Measurements from ENCODE around the gene AKAP13. TPM values are rescaled to one million over a fixed set of nuclear protein-coding genes. Genes with fewer than 3 reads are reported as not detected.
"Not testable (repeated sequence)": the region's sequence is repeated elsewhere in the genome, so short reads cannot be mapped to it uniquely, and the experiment has no call there.

Gene AKAP13
- 78.9 and 81.9 TPM in 2 replicates for total RNA-seq

- intact Hi-C loops (cut with micrococcal nuclease), result loop anchor here (1.0 to 10.0 kb wide), 9 partner anchors 22 to 414 kb away; partner anchors contain the start of genes KLHL25 and PDE8A
- DNase-seq (ENCODE audit: low spot score), result peak; percentile 93
- no peaks in the 10 kb centered on the region for H3K9me3 Mint-ChIP-seq
- peaks cover 2% of the 10 kb centered on the region for H3K27me3 Mint-ChIP-seq (ENCODE audit: insufficient read depth)
- peak within 1 kb of the TSS; percentile 94 for H3K27ac Mint-ChIP-seq
- peaks cover 68% of the 10 kb centered on the region for H3K4me1 Mint-ChIP-seq (ENCODE audit: low read depth)
- H3K4me3 Mint-ChIP-seq, result peak within 1 kb of the TSS; percentile 90
- H3K36me3 Mint-ChIP-seq (ENCODE audit: low read depth), result peaks cover 20% of the 10 kb centered on the region
Measured at GRCh38 chr15:85380217-85380811, at the start of gene AKAP13. TSS of gene AKAP13 (plus strand) at chr15:85380603. CDS start at chr15:85485721, 105,118 bp downstream.

DNA sequence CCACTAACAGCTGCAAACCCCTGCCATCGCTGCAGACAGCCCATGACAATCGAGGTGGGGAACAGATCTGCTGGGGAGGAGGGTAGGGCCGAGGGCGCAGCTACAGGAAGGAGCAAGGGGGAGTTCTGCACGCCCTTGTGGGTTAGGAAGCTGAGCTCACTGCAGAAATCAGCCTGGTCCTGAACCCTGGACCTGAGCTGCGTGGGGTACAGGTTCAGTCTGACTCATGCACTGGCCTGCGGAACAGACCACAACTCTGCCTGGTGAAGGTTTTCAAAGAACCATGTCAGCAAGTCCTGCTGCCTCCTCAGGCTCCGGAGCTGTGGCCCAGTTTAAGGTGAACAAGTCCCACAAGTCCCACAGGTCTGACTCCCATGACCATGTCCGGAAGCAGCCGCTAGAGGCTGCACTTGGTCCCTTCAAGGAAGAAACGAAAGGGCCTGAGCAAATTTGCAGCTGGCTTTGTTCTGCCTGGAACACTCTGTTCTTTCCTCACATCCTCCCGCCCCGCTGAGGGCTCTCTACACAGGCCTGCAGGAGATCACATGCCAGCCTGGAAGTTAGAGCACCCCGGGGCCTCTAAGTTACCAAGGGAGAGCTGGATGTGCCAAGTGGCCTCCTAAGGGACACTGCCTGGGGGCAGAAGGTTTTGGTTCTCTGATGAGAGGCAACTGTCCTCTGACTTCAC is 49.4 kb upstream of the AKAP13 start:
- Mint-ChIP-seq H3K9me3 (peaks cover 8% of the 10 kb centered on the region), H3K4me3 (peak overlapping the region; percentile 88), H3K27me3 (ENCODE audit: insufficient read depth) (no peaks in the 10 kb centered on the region), H3K4me1 (ENCODE audit: low read depth) (peaks cover 51% of the 10 kb centered on the region), H3K27ac (peak overlapping the region; percentile 92), H3K36me3 (ENCODE audit: low read depth) (peaks cover 10% of the 10 kb centered on the region)
- intact Hi-C loops (cut with micrococcal nuclease), result loop anchor here (1.0 kb wide), 8 partner anchors 13 to 315 kb away; partner anchors contain the start of gene AKAP13
- DNase-seq (ENCODE audit: low spot score), result peak; percentile 72

DNA sequence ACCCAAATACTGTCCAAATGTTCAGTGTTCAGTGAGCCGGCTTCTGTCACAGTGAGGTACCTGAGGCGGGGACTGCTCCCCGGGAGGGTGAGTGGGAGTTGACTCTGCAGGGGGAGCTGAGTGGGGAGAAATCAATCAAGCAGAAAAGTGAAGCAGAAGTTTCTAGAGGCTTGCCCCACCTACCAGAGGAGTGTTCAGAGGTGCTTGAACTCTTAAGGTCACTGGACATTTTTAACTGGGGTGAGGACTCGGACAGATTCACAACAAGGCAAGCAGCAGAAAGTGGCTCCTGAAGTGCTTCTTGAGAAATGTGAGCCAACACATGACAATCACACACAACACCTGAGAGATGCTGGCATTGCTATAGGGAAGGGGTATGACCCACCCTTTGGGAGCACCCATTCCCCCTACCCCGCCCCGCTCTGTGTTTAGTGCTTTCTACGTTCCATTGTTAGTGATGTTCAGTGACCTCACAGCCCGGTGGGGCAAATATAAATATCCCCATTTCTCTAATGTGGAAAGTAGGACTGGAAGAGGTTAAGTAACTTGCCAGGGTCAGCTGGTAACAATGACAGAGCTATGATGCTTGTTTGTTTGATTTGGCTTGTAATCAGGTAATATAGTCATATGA is 48.6 kb upstream of the AKAP13 start:
- Mint-ChIP-seq H3K27ac (peak overlapping the region; percentile 92), H3K9me3 (peaks cover 8% of the 10 kb centered on the region), H3K36me3 (ENCODE audit: low read depth) (peaks cover 10% of the 10 kb centered on the region), H3K27me3 (ENCODE audit: insufficient read depth) (no peaks in the 10 kb centered on the region), H3K4me1 (ENCODE audit: low read depth) (peaks cover 51% of the 10 kb centered on the region), H3K4me3 (peak overlapping the region; percentile 88)
- no peak for DNase-seq (ENCODE audit: low spot score)
- intact Hi-C loops (cut with micrococcal nuclease), result loop anchor here (1.0 kb wide), 4 partner anchors 27 to 155 kb away; partner anchors contain the start of gene AKAP13

DNA sequence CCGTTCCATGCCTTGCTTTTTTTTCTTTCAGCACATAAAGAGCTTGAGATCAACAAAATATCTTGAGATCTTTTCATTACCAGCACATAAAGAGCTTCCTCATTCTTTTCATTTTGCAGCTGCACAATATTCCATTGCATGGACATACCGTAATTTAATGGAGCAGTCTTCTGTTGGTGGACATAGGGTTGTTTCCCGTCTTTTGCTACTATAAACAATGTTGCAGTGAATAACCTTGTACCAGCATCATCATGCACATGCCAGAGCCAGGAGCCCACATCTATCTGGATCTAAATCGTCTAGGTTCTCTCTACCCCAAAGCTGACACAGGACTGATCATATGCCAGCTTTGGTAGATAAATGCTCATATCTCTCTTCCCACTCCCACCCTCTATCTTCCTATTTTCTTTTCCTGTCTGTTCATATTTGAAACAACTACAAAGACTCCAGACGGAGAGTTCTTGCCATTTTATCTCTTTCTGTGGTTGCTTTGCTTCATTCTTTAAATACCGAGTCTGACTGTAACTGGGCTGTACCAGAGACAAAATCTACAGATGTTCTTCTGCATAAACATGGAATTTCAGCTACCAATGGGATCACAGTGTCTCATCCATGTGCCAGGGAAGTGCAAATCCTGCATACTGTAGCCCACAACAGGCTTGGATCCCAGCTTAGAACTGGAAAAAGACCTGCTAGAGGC is 47.1 kb upstream of the AKAP13 start:
- DNase-seq (ENCODE audit: low spot score), result no peak

DNA sequence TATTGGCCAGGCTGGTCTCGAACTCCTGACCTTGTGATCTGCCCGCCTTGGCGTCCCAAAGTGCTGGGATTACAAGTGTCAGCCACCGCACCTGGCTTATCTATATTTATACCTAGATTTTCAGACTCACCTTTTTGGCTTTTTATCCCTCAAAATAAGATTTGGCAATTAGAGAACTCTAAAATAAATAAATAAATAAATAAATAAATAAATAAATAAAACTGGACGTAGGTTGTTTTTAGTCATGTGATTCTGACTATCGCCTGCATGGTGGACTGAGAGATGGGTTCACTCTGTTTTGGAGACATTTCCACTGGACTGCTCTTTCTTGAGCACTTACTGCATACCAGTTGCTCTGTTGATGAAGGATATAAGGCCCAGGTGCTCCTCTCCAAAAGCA is 46.2 kb upstream of the AKAP13 start:
- H3K27me3 Mint-ChIP-seq (ENCODE audit: insufficient read depth), result peaks cover 4% of the 10 kb centered on the region
- DNase-seq (ENCODE audit: low spot score), result no peak
- H3K36me3 Mint-ChIP-seq (ENCODE audit: low read depth), result peaks cover 10% of the 10 kb centered on the region
- no peak overlapping the region for H3K27ac Mint-ChIP-seq
- intact Hi-C loops (cut with micrococcal nuclease), result no loop called here
- peaks cover 8% of the 10 kb centered on the region for H3K9me3 Mint-ChIP-seq
- no peak overlapping the region for H3K4me3 Mint-ChIP-seq
- peaks cover 40% of the 10 kb centered on the region for H3K4me1 Mint-ChIP-seq (ENCODE audit: low read depth)

More for the DNA sequence above, 47.1 kb upstream of the AKAP13 start:
- H3K27me3 Mint-ChIP-seq (ENCODE audit: insufficient read depth), result peaks cover 4% of the 10 kb centered on the region
- H3K36me3 Mint-ChIP-seq (ENCODE audit: low read depth), result peaks cover 10% of the 10 kb centered on the region
- no peak overlapping the region for H3K27ac Mint-ChIP-seq
- H3K9me3 Mint-ChIP-seq, result peaks cover 8% of the 10 kb centered on the region
- no peak overlapping the region for H3K4me3 Mint-ChIP-seq
- intact Hi-C loops (cut with micrococcal nuclease), result no loop called here
- peaks cover 49% of the 10 kb centered on the region for H3K4me1 Mint-ChIP-seq (ENCODE audit: low read depth)

DNA sequence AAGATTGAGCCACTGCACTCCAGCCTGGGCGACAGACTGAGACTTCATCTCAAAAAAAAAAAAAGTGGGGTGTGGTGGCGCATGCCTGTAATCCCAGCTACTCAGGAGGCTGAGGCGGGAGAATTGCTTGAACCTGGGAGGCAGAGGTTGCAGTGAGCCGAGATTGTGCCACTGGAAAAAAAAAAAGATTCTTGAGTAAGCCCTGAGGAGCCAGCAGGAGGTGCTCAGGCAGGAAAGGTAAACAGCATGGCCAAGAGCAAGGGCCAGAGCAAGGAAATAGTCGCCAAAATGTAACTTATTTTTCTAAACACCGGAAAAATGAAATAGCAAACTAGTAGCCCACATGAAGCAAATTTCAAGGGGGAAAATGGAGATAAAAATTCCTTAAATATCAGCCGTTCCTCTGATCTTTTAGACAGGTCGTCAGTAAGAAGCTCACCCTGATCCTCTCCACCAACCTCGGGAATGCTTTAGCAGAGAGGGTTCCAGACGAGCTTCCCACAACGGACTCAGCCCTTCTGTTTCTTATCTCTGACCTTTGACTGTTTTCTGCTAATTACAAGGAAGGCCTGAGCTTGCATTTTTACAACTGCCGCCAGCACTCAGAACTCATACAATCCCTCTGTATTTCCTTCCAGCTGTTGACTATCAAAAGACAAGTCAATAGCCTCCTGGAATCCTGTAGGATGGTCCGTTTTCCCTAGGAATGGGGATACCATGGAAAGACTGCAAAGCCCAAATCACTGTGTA is 45.0 kb upstream of the AKAP13 start:
- Mint-ChIP-seq H3K9me3 (peaks cover 8% of the 10 kb centered on the region), H3K27me3 (ENCODE audit: insufficient read depth) (peaks cover 4% of the 10 kb centered on the region), H3K4me1 (ENCODE audit: low read depth) (peaks cover 29% of the 10 kb centered on the region), H3K27ac (no peak overlapping the region), H3K36me3 (ENCODE audit: low read depth) (peaks cover 10% of the 10 kb centered on the region), H3K4me3 (no peak overlapping the region)
- DNase-seq (ENCODE audit: low spot score), result no peak
- intact Hi-C loops (cut with micrococcal nuclease), result no loop called here

DNA sequence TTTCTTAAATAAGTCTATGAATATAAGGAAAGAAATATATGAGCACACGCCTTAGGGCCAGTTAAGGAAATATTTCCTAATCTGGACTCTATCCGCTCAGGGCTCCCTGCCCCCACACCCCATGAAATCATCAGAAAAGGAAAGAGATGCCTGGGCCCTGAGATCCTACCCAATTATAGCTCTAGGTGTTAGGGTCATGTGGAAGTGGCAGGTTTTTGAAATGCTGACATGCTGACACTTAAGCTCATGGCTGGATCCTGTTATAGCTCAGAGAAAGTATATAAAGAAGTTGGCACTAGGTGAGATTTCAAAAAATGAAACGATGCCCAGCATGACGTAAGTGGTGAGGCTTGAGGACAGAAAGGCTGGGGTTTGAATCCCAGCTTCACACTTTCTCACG is 43.5 kb upstream of the AKAP13 start:
- Mint-ChIP-seq H3K36me3 (ENCODE audit: low read depth) (peaks cover 4% of the 10 kb centered on the region), H3K9me3 (no peaks in the 10 kb centered on the region), H3K4me3 (no peak overlapping the region), H3K27me3 (ENCODE audit: insufficient read depth) (peaks cover 4% of the 10 kb centered on the region), H3K27ac (no peak overlapping the region), H3K4me1 (ENCODE audit: low read depth) (peaks cover 14% of the 10 kb centered on the region)
- DNase-seq (ENCODE audit: low spot score), result no peak
- intact Hi-C loops (cut with micrococcal nuclease), result no loop called here

DNA sequence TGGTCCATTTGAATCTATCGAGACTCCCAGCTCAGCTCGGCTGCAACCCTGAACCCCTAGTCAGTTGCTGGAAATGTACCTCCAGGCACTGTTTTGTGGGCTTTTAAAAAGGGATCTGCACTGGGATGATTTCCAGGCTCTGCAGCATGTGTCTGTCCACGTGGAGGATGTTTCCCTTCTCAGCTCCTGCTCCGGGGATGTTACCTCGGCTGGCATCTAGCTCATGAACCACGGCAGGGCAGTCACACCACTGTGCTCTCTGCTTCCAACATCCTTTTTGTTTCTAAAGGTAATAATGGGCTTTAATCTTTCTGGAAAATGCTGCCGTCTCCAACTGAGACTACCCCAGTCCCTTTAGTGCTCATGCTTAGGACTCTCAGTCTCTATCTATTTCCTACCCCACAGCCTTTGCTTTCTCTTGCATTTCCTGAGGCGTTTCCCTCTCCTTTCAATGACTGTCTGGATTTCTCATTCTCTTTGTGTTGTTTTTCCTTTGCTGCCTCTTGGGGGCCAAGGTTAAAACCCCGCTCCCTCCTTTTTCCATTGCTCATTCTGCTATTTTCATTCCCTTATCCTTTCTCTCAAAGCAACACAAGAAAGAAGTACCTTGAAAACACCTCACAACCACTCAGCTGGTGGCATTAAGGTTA is 42.9 kb upstream of the AKAP13 start:
- no peak overlapping the region for H3K4me3 Mint-ChIP-seq
- peaks cover 5% of the 10 kb centered on the region for H3K27me3 Mint-ChIP-seq (ENCODE audit: insufficient read depth)
- no peak for DNase-seq (ENCODE audit: low spot score)
- peaks cover 13% of the 10 kb centered on the region for H3K4me1 Mint-ChIP-seq (ENCODE audit: low read depth)
- H3K27ac Mint-ChIP-seq, result no peak overlapping the region
- no peaks in the 10 kb centered on the region for H3K9me3 Mint-ChIP-seq
- H3K36me3 Mint-ChIP-seq (ENCODE audit: low read depth), result peaks cover 4% of the 10 kb centered on the region
- intact Hi-C loops (cut with micrococcal nuclease), result no loop called here

DNA sequence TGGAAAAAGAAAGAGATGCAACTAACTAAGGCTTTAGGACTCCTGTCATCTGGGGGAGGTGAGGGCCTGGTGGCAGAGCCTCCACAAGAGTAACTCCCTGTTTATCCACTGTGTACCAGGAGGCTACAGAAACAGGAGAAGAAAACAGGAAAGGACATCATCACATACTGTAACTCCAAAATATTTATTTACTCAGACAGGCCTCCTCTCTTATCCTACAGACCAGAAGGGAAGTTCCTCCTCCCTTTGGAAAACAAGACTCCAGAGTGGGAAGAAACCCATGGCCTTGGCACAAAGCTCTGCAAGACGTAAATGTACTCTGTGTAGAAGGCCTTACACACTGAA is 40.1 kb upstream of the AKAP13 start:
- Mint-ChIP-seq H3K27ac (no peak overlapping the region), H3K27me3 (ENCODE audit: insufficient read depth) (peaks cover 5% of the 10 kb centered on the region), H3K9me3 (no peaks in the 10 kb centered on the region), H3K4me3 (no peak overlapping the region), H3K36me3 (ENCODE audit: low read depth) (no peaks in the 10 kb centered on the region), H3K4me1 (ENCODE audit: low read depth) (peaks cover 5% of the 10 kb centered on the region)
- no peak for DNase-seq (ENCODE audit: low spot score)
- intact Hi-C loops (cut with micrococcal nuclease), result no loop called here

GRCh38 chr15:85340852-85341251 is 39.6 kb upstream of the AKAP13 start:
- no peak for DNase-seq (ENCODE audit: low spot score)
- Mint-ChIP-seq H3K4me3 (no peak overlapping the region), H3K36me3 (ENCODE audit: low read depth) (no peaks in the 10 kb centered on the region), H3K4me1 (ENCODE audit: low read depth) (peaks cover 5% of the 10 kb centered on the region), H3K27me3 (ENCODE audit: insufficient read depth) (peaks cover 5% of the 10 kb centered on the region), H3K9me3 (no peaks in the 10 kb centered on the region), H3K27ac (no peak overlapping the region)
- intact Hi-C loops (cut with micrococcal nuclease), result no loop called here

- DNase-seq (ENCODE audit: low spot score); H3K27ac Mint-ChIP-seq; H3K4me3 Mint-ChIP-seq; H3K9me3 Mint-ChIP-seq; H3K27me3 Mint-ChIP-seq (ENCODE audit: insufficient read depth); intact Hi-C loops (cut with micrococcal nuclease); H3K36me3 Mint-ChIP-seq (ENCODE audit: low read depth): not testable (repeated sequence)
- H3K4me1 Mint-ChIP-seq (ENCODE audit: low read depth), result peaks cover 11% of the 10 kb centered on the region
Measured at GRCh38 chr15:85342163-85342562, 38.2 kb upstream of the AKAP13 start.

GRCh38 chr15:85343443-85343842 is 37.0 kb upstream of the AKAP13 start:
- DNase-seq (ENCODE audit: low spot score); intact Hi-C loops (cut with micrococcal nuclease); H3K36me3 Mint-ChIP-seq (ENCODE audit: low read depth); H3K9me3 Mint-ChIP-seq; H3K27ac Mint-ChIP-seq; H3K4me1 Mint-ChIP-seq (ENCODE audit: low read depth); H3K27me3 Mint-ChIP-seq (ENCODE audit: insufficient read depth); H3K4me3 Mint-ChIP-seq: not testable (repeated sequence)

Data from activated T-helper 1 cell treated with anti-CD3 and anti-CD28 coated beads, Interleukin-12 subunit alpha, Interleukin-12 subunit beta, Interleukin-2, Interleukin-4 antibody, amounts not matched to agents 30 ng/mL and 10 ng/mL and 1 ng/mL, durations not matched to agents 14 hours and 24 hours and 36 hours (primary cell).